Common myeloid progenitor, CD34-positive (primary cell): ENCODE results near the gene PRPF18.

ENCODE experiments used
- CTCF ChIA-PET: fragments of 350-600 bp; sonication (Branson Sonifier 250); formaldehyde crosslinking; loops from one replicate; lab custom pipeline; 2021; ENCODE audit warnings: antibody characterized with exemption; lab: Charles Lee
- POLR2A ChIA-PET: fragments of 350-600 bp; sonication (Branson Sonifier 250); formaldehyde crosslinking; loops from one replicate; lab custom pipeline; 2021; ENCODE audit warnings: antibody characterized with exemption; lab: Charles Lee
- DNase-seq, 3 donors: peaks; one replicate each; pipeline versions ENCODE4 v3.0.0 to v3.0.0-alpha.2; 2013
- H3K27ac ChIP-seq, 2 experiments: 1 replicate in 1 of 2; 2 replicates in 1 of 2; pipeline ENCODE4 v1.7.0; 2013; ENCODE audit warnings: inconsistent platforms in 2 of 2, low read length in 2 of 2, mild to moderate bottlenecking in 2 of 2, low read depth in 1 of 2, moderate library complexity in 1 of 2; ENCODE audit not compliant: severe bottlenecking in 2 of 2, insufficient read depth in 1 of 2, poor library complexity in 1 of 2
- H3K27me3 ChIP-seq, 5 experiments: replicated peaks in 2 of 5; 1 replicate in 3 of 5; 2 replicates in 2 of 5; pipeline versions ENCODE4 v1.6.1 to v1.7.0; 2013; ENCODE audit warnings: low read length in 4 of 5, mild to moderate bottlenecking in 2 of 5, moderate library complexity in 2 of 5, inconsistent platforms in 1 of 5; ENCODE audit not compliant: insufficient read depth in 5 of 5, control insufficient read depth in 4 of 5
- H3K36me3 ChIP-seq, 4 experiments: 1 replicate in 2 of 4; 2 replicates in 2 of 4; pipeline versions ENCODE4 v1.6.1 to v1.7.0; 2013; ENCODE audit warnings: low read length in 3 of 4, control low read depth in 1 of 4, mild to moderate bottlenecking in 1 of 4; ENCODE audit not compliant: control insufficient read depth in 4 of 4, insufficient read depth in 4 of 4
- H3K4me1 ChIP-seq, 4 experiments: 1 replicate in 3 of 4; 2 replicates in 1 of 4; pipeline versions ENCODE4 v1.6.1 to v1.7.1; 2013; ENCODE audit warnings: low read length in 3 of 4, mild to moderate bottlenecking in 3 of 4, control low read depth in 1 of 4, inconsistent platforms in 1 of 4, moderate library complexity in 1 of 4; ENCODE audit not compliant: control insufficient read depth in 4 of 4, insufficient read depth in 4 of 4; ENCODE audit errors: control extremely low read depth in 1 of 4
- H3K4me3 ChIP-seq, 7 experiments: 1 replicate in 4 of 7; 2 replicates in 3 of 7; pipeline versions ENCODE4 v1.5.1 to v1.7.0; 2013; ENCODE audit warnings: mild to moderate bottlenecking in 7 of 7, low read length in 6 of 7, moderate library complexity in 6 of 7, inconsistent platforms in 2 of 7, low read depth in 2 of 7, control low read depth in 1 of 7; ENCODE audit not compliant: insufficient read depth in 4 of 7, control insufficient read depth in 1 of 7; ENCODE audit errors: extremely low read depth in 1 of 7
- H3K9me3 ChIP-seq, 5 experiments: 1 replicate in 4 of 5; 2 replicates in 1 of 5; pipeline versions ENCODE4 v1.6.1 to v1.7.1; 2013; ENCODE audit warnings: low read length in 4 of 5, mild to moderate bottlenecking in 2 of 5, inconsistent platforms in 1 of 5, low read depth in 1 of 5, moderate library complexity in 1 of 5; ENCODE audit not compliant: control insufficient read depth in 4 of 5, insufficient read depth in 2 of 5; ENCODE audit errors: control extremely low read depth in 1 of 5
- WGBS: methylation state at CpG from one replicate; pipeline ENCODE4 v1.1.5; 2013; ENCODE audit not compliant: insufficient coverage; 5-methylcytosine and 5-hydroxymethylcytosine counted together

PRPF18 gene

GRCh38 chr10:13636776-13637175 is 50.0 kb downstream of the PRPF18 start:
- Histone ChIP-seq H3K27ac (no peak overlapping the region), H3K4me1 (peaks cover 0 to 11% (median 0%) of the 10 kb centered on the region in 4 experiments), H3K4me3 (no peak overlapping the region), H3K9me3 (peaks cover 0 to 4% (median 2%) of the 10 kb centered on the region in 5 experiments), H3K36me3 (peaks cover 8 to 26% (median 15%) of the 10 kb centered on the region in 4 experiments), H3K27me3 (no peaks in the 10 kb centered on the region)
- DNase-seq, result no peak
- CTCF ChIA-PET, result no interaction called here
- POLR2A ChIA-PET, result no interaction called here
- WGBS, result 100% methylated on average over 1 of the region's 4 CpGs

DNA sequence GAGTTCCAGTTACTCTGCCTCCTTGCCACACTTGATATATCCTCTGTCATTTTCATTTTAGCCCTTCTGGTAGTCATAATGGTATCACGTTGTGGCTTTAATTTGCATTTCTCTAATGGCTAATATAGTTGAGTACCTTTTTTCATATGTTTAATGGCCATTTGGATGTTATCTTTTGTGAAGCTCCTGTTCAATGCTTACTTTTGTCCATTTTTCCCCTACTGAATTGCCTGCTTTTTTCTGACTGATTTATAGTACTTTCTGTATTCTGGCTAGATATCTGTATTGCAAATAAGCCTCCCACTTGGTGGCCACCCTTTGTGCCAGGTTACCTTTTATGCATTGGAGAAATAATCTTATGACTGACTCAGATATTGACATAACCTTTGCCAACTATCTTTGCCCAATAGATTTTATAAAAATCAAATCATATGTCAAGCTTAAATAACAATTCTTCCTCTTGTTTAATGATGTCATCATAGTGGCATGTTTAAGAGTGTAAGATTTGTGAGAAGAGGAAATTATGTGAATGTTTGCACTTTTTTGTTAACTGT is 50.6 kb downstream of the PRPF18 start:
- ChIA-PET CTCF (no interaction called here), POLR2A (no interaction called here)
- Histone ChIP-seq H3K9me3 (peaks cover 2 to 10% (median 6%) of the 10 kb centered on the region in 5 experiments), H3K27me3 (no peaks in the 10 kb centered on the region), H3K27ac (no peak overlapping the region), H3K36me3 (peaks cover 9 to 29% (median 15%) of the 10 kb centered on the region in 4 experiments), H3K4me1 (peaks cover 0 to 6% (median 0%) of the 10 kb centered on the region in 4 experiments), H3K4me3 (no peak overlapping the region)
- DNase-seq, result no peak
- no CpG with 5 or more reads among the region's 1 CpG for WGBS

DNA sequence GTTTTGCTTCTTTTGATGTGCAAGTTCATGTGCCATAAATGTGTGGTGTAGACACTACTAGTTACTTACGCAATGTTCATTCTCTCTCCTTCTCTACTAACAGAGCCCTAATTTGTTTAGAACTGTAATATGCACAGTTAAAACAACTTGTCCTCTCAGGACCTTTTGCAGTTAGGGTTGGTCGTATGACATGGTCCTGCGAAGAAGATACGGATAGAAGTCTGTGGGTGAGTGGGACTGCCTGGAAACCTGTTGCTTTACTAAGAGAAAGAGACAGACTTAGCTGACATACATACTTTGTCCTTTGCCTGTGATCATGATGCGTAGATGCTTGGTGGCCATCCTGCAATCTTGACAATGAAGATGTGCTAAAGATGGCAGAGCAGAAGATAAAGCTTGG is 51.1 kb downstream of the PRPF18 start:
- H3K36me3 ChIP-seq, result peaks cover 11 to 29% (median 17%) of the 10 kb centered on the region in 4 experiments
- ChIA-PET CTCF (no interaction called here), POLR2A (no interaction called here)
- H3K4me1 ChIP-seq, result peaks cover 0 to under 1% (median 0%) of the 10 kb centered on the region in 4 experiments
- H3K27ac ChIP-seq, result no peak overlapping the region
- H3K9me3 ChIP-seq, result peaks cover 2 to 15% (median 11%) of the 10 kb centered on the region in 5 experiments
- 95% methylated on average over 4 of the region's 5 CpGs for WGBS
- H3K4me3 ChIP-seq, result no peak overlapping the region
- no peaks in the 10 kb centered on the region for H3K27me3 ChIP-seq
- no peak for DNase-seq

- no peak overlapping the region for H3K4me3 ChIP-seq
- no peaks in the 10 kb centered on the region for H3K27me3 ChIP-seq
- no peak overlapping the region for H3K27ac ChIP-seq
- 100% methylated on average over 2 of the region's 2 CpGs for WGBS
- peaks cover 9 to 37% (median 20%) of the 10 kb centered on the region in 4 experiments for H3K36me3 ChIP-seq
- ChIA-PET POLR2A (no interaction called here), CTCF (interaction anchor here (1.4 to 1.7 kb wide), 2 partner anchors 17 to 134 kb away, joined by 4 to 6 read pairs; no protein-coding TSS in a partner anchor)
- DNase-seq, result no peak
- no peaks in the 10 kb centered on the region for H3K4me1 ChIP-seq
- H3K9me3 ChIP-seq, result peaks cover 2 to 18% (median 13%) of the 10 kb centered on the region in 5 experiments
Observed at GRCh38 chr10:13642293-13642692, 55.5 kb downstream of the PRPF18 start.

GRCh38 chr10:13643016-13643415 is 56.3 kb downstream of the PRPF18 start:
- Histone ChIP-seq H3K4me3 (no peak overlapping the region), H3K27ac (no peak overlapping the region), H3K4me1 (no peaks in the 10 kb centered on the region), H3K36me3 (peaks cover 9 to 35% (median 20%) of the 10 kb centered on the region in 4 experiments), H3K9me3 (peaks cover 2 to 18% (median 13%) of the 10 kb centered on the region in 5 experiments), H3K27me3 (no peaks in the 10 kb centered on the region)
- no peak for DNase-seq
- 97% methylated on average over 7 of the region's 7 CpGs for WGBS
- ChIA-PET CTCF (no interaction called here), POLR2A (no interaction called here)

GRCh38 chr10:13644866-13645265 is 58.1 kb downstream of the PRPF18 start:
- Histone ChIP-seq H3K4me1 (no peaks in the 10 kb centered on the region), H3K9me3 (peaks cover 2 to 18% (median 13%) of the 10 kb centered on the region in 5 experiments), H3K36me3 (peaks cover 3 to 20% (median 12%) of the 10 kb centered on the region in 4 experiments), H3K27me3 (no peaks in the 10 kb centered on the region), H3K27ac (no peak overlapping the region), H3K4me3 (no peak overlapping the region)
- DNase-seq, result no peak
- WGBS, result 88% methylated on average over 5 of the region's 9 CpGs
- ChIA-PET CTCF (no interaction called here), POLR2A (no interaction called here)

DNA sequence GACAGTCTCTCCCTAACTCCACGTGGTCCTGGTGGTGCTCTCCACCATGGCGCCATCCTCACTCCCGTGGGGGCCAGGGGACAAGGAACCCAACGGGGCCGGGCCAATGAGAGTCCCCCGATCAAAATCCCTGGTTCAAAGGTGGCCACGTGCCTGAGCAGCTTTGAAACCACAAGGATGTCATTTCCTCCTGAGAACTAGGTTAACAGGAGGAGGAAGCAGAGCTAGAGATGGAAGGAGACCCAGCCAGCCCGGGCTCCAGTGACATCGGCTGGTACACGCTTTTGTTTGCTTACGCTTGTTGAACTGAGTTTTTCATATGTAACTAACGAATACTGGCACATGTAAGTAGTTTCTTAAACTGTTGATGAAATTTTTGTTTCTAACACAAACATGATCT is 61.7 kb downstream of the PRPF18 start:
- POLR2A ChIA-PET, result no interaction called here
- Histone ChIP-seq H3K9me3 (no peaks in the 10 kb centered on the region), H3K4me3 (no peak overlapping the region), H3K4me1 (no peaks in the 10 kb centered on the region), H3K27ac (no peak overlapping the region), H3K36me3 (peaks cover 0 to 15% (median 1%) of the 10 kb centered on the region in 4 experiments), H3K27me3 (no peaks in the 10 kb centered on the region)
- CTCF ChIA-PET, result no interaction called here
- DNase-seq, result no peak
- 80% methylated on average over 8 of the region's 12 CpGs for WGBS
